Astrocyte (in vitro differentiated cells and primary cell): ENCODE data around the gene PTH2R. TPM values are rescaled to one million over a fixed set of nuclear protein-coding genes. Genes with fewer than 3 reads are reported as not detected.

Source experiments
- DNase-seq: peaks from one replicate; pipeline ENCODE4 v3.0.0-alpha.2; 2010; ENCODE audit warnings: low read depth
- FAIRE-seq: peaks from 2 replicates; lab custom pipeline; 2011; peaks lifted over from hg19 to GRCh38; lab: Jason Lieb, UNC
- H2AFZ ChIP-seq: 2 replicates; pipeline ENCODE4 v1.6.0; 2012; ENCODE audit warnings: low read depth, low read length, inconsistent platforms
- H3K27ac ChIP-seq: 2 replicates; pipeline ENCODE4 v1.5.1; 2011; ENCODE audit warnings: low read depth, low read length, inconsistent platforms
- H3K27me3 ChIP-seq: 2 replicates; pipeline ENCODE4 v1.6.0; 2011; ENCODE audit warnings: low read length, inconsistent platforms; ENCODE audit not compliant: insufficient read depth
- H3K36me3 ChIP-seq: 2 replicates; pipeline ENCODE4 v1.5.1; 2011; ENCODE audit warnings: low read length, inconsistent platforms; ENCODE audit not compliant: insufficient read depth
- H3K4me1 ChIP-seq: 2 replicates; pipeline ENCODE4 v1.5.1; 2011; ENCODE audit warnings: low read length, inconsistent platforms; ENCODE audit not compliant: insufficient read depth
- H3K4me2 ChIP-seq: 2 replicates; pipeline ENCODE4 v1.6.0; 2012; ENCODE audit warnings: low read length, inconsistent platforms
- H3K4me3 ChIP-seq: 2 replicates; pipeline ENCODE4 v1.5.1; 2011; ENCODE audit warnings: low read depth, mild to moderate bottlenecking, low read length, inconsistent platforms; ENCODE audit not compliant: insufficient read depth
- H3K79me2 ChIP-seq: 2 replicates; pipeline ENCODE4 v1.6.0; 2012; ENCODE audit warnings: mild to moderate bottlenecking, low read length, inconsistent platforms; ENCODE audit not compliant: insufficient read depth
- H3K9ac ChIP-seq: 2 replicates; pipeline ENCODE4 v1.6.0; 2012; ENCODE audit warnings: mild to moderate bottlenecking, low read length, inconsistent platforms
- H3K9me3 ChIP-seq: 2 replicates; pipeline ENCODE4 v1.5.1; 2012; ENCODE audit warnings: low read depth, mild to moderate bottlenecking, low read length, inconsistent platforms; ENCODE audit not compliant: insufficient read depth
- H4K20me1 ChIP-seq: 2 replicates; pipeline ENCODE4 v1.6.0; 2012; ENCODE audit warnings: low read length, inconsistent platforms; ENCODE audit not compliant: insufficient read depth
- H3K27ac Mint-ChIP-seq: one replicate; pipeline ENCODE4 v1.8.0; 2021; ENCODE audit warnings: mild to moderate bottlenecking, mixed read lengths; ENCODE audit not compliant: unreplicated experiment
- H3K27me3 Mint-ChIP-seq: one replicate; pipeline ENCODE4 v1.8.0; 2021; ENCODE audit warnings: low read depth, mixed read lengths; ENCODE audit not compliant: unreplicated experiment
- H3K36me3 Mint-ChIP-seq: one replicate; pipeline ENCODE4 v1.8.0; 2021; ENCODE audit warnings: low read depth, mixed read lengths; ENCODE audit not compliant: unreplicated experiment
- H3K4me1 Mint-ChIP-seq: one replicate; pipeline ENCODE4 v1.8.0; 2021; ENCODE audit warnings: low read depth, mixed read lengths; ENCODE audit not compliant: unreplicated experiment
- H3K4me3 Mint-ChIP-seq: one replicate; pipeline ENCODE4 v1.8.0; 2021; ENCODE audit warnings: mild to moderate bottlenecking, moderate library complexity, mixed read lengths; ENCODE audit not compliant: unreplicated experiment
- H3K9me3 Mint-ChIP-seq: one replicate; pipeline ENCODE4 v1.8.0; 2021; ENCODE audit warnings: mild to moderate bottlenecking, mixed read lengths; ENCODE audit not compliant: unreplicated experiment
- EZH2 ChIP-seq: IDR thresholded peaks from 2 replicates; pipeline ENCODE4 v1.6.1; 2012; ENCODE audit warnings: mild to moderate bottlenecking, low read length, inconsistent platforms; ENCODE audit not compliant: insufficient read depth
- total RNA-seq: library from RNA; stranded (reverse); gene quantifications from 2 replicates; pipeline ENCODE4 v1.2.1, GENCODE V29; 2021
- TF ChIP-seq, protein P1 (sequence below): IDR thresholded peaks from 2 replicates; pipeline ENCODE4 v1.5.1; 2011; ENCODE audit warnings: low read depth, mild to moderate bottlenecking, inconsistent platforms, low read length, moderate library complexity; ENCODE audit not compliant: insufficient read depth

The PTH2R gene
- total RNA-seq, 1 donor from 2014 or later, result not detected

DNA sequence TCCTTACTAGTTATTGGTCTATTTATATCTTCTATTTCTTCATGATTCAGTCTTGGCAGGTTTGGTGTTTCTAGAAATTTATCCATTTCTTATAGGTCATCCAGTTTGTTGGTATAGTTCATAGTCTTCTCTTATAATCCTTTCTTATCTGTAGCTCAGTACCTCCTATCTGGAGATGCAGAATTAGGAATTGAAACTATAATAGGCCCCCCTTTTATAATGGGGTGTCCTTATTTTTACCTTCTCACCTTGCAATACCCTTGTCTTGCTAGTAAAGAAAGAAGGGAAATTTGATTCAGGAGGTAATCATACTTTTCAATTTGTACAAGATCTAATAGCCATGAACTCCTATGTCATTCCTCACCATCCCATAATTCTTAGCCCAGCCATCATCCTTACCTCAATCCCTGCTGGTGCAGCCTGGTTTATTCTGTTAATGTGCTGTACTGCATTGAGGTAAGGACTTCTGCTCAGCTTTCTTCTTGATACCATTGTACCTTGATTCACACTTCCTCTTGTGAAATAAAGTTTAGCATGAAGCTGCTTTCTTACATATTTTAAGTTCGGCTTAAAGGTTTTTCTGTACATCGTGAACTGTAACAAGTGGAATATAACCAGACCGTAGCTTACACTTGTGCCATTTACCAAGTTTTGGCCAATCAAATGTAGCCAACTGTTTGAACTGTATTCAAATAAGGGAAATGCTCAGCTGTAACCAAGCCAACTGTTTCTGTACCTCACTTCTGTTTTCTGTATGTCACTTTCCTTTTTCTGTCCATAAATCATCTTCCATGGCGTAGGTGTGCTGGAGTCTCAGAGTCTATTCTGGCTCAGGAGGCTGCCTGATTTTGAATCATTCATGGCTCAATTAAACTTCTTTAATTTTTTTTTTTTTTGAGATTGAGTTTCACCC is 40.1 kb upstream of the PTH2R start:
- Histone ChIP-seq H2AFZ (no peak overlapping the region), H3K9me3 (no peaks in the 10 kb centered on the region), H3K36me3 (no peaks in the 10 kb centered on the region), H3K9ac (no peak overlapping the region), H3K4me1 (peaks cover 10% of the 10 kb centered on the region), H3K79me2 (no peaks in the 10 kb centered on the region), H3K4me3 (no peak overlapping the region), H3K27ac (no peak overlapping the region), H3K27me3 (peaks cover 3% of the 10 kb centered on the region), H4K20me1 (peaks cover 4% of the 10 kb centered on the region), H3K4me2 (no peak overlapping the region)
- DNase-seq, result no peak
- Mint-ChIP-seq H3K4me3 (no peak overlapping the region), H3K36me3 (peaks cover 6% of the 10 kb centered on the region), H3K27me3 (no peaks in the 10 kb centered on the region), H3K4me1 (peaks cover 30% of the 10 kb centered on the region), H3K27ac (no peak overlapping the region), H3K9me3 (peaks cover 5% of the 10 kb centered on the region)
- TF ChIP-seq EZH2, result no peak
- TF ChIP-seq, protein P1, sequence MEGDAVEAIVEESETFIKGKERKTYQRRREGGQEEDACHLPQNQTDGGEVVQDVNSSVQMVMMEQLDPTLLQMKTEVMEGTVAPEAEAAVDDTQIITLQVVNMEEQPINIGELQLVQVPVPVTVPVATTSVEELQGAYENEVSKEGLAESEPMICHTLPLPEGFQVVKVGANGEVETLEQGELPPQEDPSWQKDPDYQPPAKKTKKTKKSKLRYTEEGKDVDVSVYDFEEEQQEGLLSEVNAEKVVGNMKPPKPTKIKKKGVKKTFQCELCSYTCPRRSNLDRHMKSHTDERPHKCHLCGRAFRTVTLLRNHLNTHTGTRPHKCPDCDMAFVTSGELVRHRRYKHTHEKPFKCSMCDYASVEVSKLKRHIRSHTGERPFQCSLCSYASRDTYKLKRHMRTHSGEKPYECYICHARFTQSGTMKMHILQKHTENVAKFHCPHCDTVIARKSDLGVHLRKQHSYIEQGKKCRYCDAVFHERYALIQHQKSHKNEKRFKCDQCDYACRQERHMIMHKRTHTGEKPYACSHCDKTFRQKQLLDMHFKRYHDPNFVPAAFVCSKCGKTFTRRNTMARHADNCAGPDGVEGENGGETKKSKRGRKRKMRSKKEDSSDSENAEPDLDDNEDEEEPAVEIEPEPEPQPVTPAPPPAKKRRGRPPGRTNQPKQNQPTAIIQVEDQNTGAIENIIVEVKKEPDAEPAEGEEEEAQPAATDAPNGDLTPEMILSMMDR, result no peak
- FAIRE-seq, result no peak

DNA sequence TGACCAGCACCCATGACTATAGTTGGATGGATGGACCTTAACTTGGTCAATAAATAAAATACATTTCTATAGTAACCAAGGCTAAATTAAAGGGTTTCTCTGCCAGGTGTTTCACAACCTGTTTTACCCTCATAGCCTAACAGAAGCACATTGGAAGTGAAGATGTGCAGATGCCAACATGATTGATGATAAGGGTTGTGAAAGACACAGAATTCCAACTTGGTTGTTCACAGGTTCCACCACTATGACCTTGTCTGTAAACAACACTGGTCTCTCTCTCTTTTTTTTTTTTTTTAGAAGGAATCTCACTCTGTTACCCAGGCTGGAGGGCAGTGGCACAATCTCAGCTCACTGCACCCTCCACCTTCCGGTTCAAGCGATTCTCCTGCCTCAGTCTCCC is 37.5 kb upstream of the PTH2R start:
- H3K27ac ChIP-seq, result no peak overlapping the region
- TF ChIP-seq, protein P1, result no peak
- TF ChIP-seq EZH2, result no peak
- Mint-ChIP-seq H3K27me3 (no peaks in the 10 kb centered on the region), H3K4me1 (peaks cover 13% of the 10 kb centered on the region), H3K36me3 (peaks cover 6% of the 10 kb centered on the region), H3K9me3 (peaks cover 5% of the 10 kb centered on the region), H3K27ac (no peak overlapping the region), H3K4me3 (no peak overlapping the region)
- H2AFZ ChIP-seq, result no peak overlapping the region
- H3K9me3 ChIP-seq, result no peaks in the 10 kb centered on the region
- no peak overlapping the region for H3K9ac ChIP-seq
- H3K4me1 ChIP-seq, result no peaks in the 10 kb centered on the region
- H3K79me2 ChIP-seq, result no peaks in the 10 kb centered on the region
- H3K4me2 ChIP-seq, result no peak overlapping the region
- no peaks in the 10 kb centered on the region for H4K20me1 ChIP-seq
- peaks cover 3% of the 10 kb centered on the region for H3K27me3 ChIP-seq
- FAIRE-seq (no peak), DNase-seq (no peak)
- no peak overlapping the region for H3K4me3 ChIP-seq
- no peaks in the 10 kb centered on the region for H3K36me3 ChIP-seq
